Activated T-cell treated with anti-CD3 and anti-CD28 coated beads, Interleukin-2, amount 50 U/mL, for 72 hours (primary cell): Measurements from ENCODE around the gene MCEE. TPM values are rescaled to one million over a fixed set of nuclear protein-coding genes. Genes with fewer than 3 reads are reported as not detected.
"Not testable (repeated sequence)": the region's sequence is repeated elsewhere in the genome, so short reads cannot be mapped to it uniquely, and the experiment has no call there.

Source experiments
- ATAC-seq, 2 donors: fragments of 150-1000 bp; cut with Tn5 transposase; replicated peaks in 1 of 2; 2 replicates each; pipeline ENCODE4 v1.10.0; 2021; ENCODE audit warnings: moderate library complexity in 2 of 2, mild to moderate bottlenecking in 1 of 2
- DNase-seq, 2 donors: peaks; one replicate each; pipeline ENCODE4 v3.0.0; 2021 to 2022; ENCODE audit warnings: mixed read lengths in 1 of 2
- H3K27ac Mint-ChIP-seq: one replicate; pipeline ENCODE4 v1.8.0; 2022; ENCODE audit warnings: mild to moderate bottlenecking, moderate library complexity, mixed read lengths
- H3K27me3 Mint-ChIP-seq: one replicate; pipeline ENCODE4 v1.8.0; 2022; ENCODE audit warnings: low read depth, mixed read lengths
- H3K36me3 Mint-ChIP-seq, 2 donors: one replicate each; pipeline ENCODE4 v1.8.0; 2022; ENCODE audit warnings: mixed read lengths in 2 of 2, mild to moderate bottlenecking in 1 of 2; ENCODE audit not compliant: insufficient read depth in 2 of 2
- H3K4me1 Mint-ChIP-seq: one replicate; pipeline ENCODE4 v1.8.0; 2022; ENCODE audit warnings: low read depth, mixed read lengths
- H3K4me3 Mint-ChIP-seq, 2 donors: one replicate each; pipeline ENCODE4 v1.8.0; 2022; ENCODE audit warnings: mild to moderate bottlenecking in 2 of 2, mixed read lengths in 2 of 2, moderate library complexity in 2 of 2
- H3K9me3 Mint-ChIP-seq, 2 donors: one replicate each; pipeline ENCODE4 v1.8.0; 2022; ENCODE audit warnings: mixed read lengths in 2 of 2
- total RNA-seq, 2 donors: library from RNA; stranded (reverse); gene quantifications; one replicate each; pipeline ENCODE4 v1.2.3, GENCODE V29; 2022

MCEE gene
- total RNA-seq, 2 donors from 2014 or later: 20.8 to 31.8 TPM

GRCh38 chr2:71120195-71120594 lies 9.8 kb downstream of the MCEE start:
- H3K27ac Mint-ChIP-seq: no peak overlapping the region
- no peak overlapping the region for H3K4me3 Mint-ChIP-seq
- DNase-seq (no peak), ATAC-seq (no peak)
- peaks cover 5 to 15% of the 10 kb centered on the region in 2 donors for H3K36me3 Mint-ChIP-seq
- peaks cover 9% of the 10 kb centered on the region for H3K4me1 Mint-ChIP-seq
- H3K9me3 Mint-ChIP-seq: no peaks in the 10 kb centered on the region
- no peaks in the 10 kb centered on the region for H3K27me3 Mint-ChIP-seq

DNA sequence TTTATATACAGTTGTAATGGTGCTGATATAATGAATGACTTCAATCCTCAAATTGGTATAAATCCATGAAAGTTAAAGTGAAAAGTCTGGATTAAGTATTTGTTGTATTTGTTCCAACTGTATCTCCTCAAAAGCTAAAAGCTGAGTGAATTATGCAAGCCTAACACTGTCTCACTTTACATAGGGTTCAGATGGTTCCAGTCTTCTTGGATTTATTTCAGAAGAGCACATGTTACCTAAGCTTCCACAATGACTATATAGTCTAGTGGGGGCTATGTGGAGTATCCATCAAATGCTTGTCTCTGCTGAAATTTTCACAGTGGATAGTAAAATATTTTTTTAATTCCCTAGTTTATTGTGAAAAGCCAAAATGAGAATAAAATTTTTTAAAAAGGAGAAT lies 13.0 kb downstream of the MCEE start:
- Mint-ChIP-seq H3K9me3 (no peaks in the 10 kb centered on the region), H3K27ac (no peak overlapping the region), H3K4me3 (no peak overlapping the region), H3K27me3 (no peaks in the 10 kb centered on the region), H3K4me1 (peaks cover 9% of the 10 kb centered on the region), H3K36me3 (peaks cover 3 to 13% of the 10 kb centered on the region in 2 donors)
- no peak for ATAC-seq
- no peak for DNase-seq

- H3K36me3 Mint-ChIP-seq: peaks cover 3 to 11% of the 10 kb centered on the region in 2 donors
- ATAC-seq (no peak), DNase-seq (no peak)
- no peaks in the 10 kb centered on the region for H3K27me3 Mint-ChIP-seq
- no peaks in the 10 kb centered on the region for H3K9me3 Mint-ChIP-seq
- no peak overlapping the region for H3K4me3 Mint-ChIP-seq
- peaks cover 16% of the 10 kb centered on the region for H3K4me1 Mint-ChIP-seq
- no peak overlapping the region for H3K27ac Mint-ChIP-seq
Observed at GRCh38 chr2:71113843-71114242, 16.2 kb downstream of the MCEE start.

GRCh38 chr2:71108091-71108490 lies 21.9 kb downstream of the MCEE start:
- no peak for ATAC-seq
- no peak overlapping the region for H3K4me3 Mint-ChIP-seq
- H3K36me3 Mint-ChIP-seq: peaks cover 0 to 5% of the 10 kb centered on the region in 2 donors
- DNase-seq: no peak
- peaks cover 2 to 4% of the 10 kb centered on the region in 2 donors for H3K9me3 Mint-ChIP-seq
- peaks cover 16% of the 10 kb centered on the region for H3K4me1 Mint-ChIP-seq
- H3K27me3 Mint-ChIP-seq: no peaks in the 10 kb centered on the region
- no peak overlapping the region for H3K27ac Mint-ChIP-seq

GRCh38 chr2:71106463-71106862 lies 23.6 kb downstream of the MCEE start:
- H3K27ac Mint-ChIP-seq, ATAC-seq, H3K9me3 Mint-ChIP-seq, H3K27me3 Mint-ChIP-seq, H3K4me1 Mint-ChIP-seq, H3K36me3 Mint-ChIP-seq, H3K4me3 Mint-ChIP-seq, DNase-seq: not testable (repeated sequence)

DNA sequence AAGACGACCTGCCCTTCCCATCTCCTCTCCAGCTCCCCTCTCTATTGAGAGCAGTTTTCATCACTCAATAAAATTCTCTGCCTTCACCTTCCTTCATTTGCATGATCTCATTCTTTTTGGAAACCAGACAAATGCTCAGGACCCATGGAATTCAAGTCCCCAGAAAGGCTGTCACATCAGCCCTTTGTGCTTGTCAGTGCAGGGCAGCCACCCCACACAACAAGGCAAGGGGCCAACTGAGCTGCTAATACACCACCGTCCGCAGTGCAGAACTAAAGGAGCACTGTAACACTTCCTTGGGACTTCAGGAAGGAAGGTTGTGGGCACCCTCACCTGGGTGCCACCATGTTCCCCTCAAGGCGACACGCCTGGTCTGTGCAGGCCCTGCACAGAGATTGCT lies 26.2 kb downstream of the MCEE start:
- no peak overlapping the region for H3K27ac Mint-ChIP-seq

DNA sequence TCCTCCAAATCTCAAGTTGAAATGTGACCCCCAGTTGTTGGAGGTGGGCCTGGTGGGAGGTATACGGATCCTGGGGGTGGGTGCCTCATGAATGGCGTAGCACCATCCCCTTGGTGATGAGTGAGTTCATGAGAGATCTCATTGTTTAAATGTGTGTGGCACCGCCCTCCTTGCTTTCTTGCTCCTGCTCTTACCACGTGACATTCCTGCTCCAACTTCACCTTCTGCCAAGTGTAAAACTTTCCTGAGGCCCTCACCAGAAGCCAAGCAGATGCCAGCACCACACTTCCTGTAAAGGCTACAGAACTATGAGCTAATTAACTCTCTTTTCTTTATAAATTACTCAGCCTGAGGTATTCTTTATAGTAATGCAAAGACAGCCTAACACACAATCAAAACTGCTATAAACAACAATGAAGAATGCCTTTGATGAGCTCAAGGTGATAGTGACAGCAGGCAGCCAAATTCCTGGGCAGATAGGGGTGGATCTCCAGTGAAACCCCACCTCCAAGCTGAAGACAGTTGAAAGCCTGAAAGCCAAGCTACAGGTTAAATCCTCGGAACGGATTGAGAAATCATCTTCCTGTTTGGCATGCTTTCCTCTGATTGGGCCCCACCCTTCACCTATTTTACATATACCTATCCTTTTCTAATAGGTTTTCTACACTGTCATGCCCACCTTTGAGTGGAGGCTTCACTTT lies 26.9 kb downstream of the MCEE start:
- no peak for DNase-seq
- H3K27me3 Mint-ChIP-seq: peaks cover 10% of the 10 kb centered on the region
- H3K9me3 Mint-ChIP-seq: peaks cover 2 to 4% of the 10 kb centered on the region in 2 donors
- no peak for ATAC-seq
- H3K4me1 Mint-ChIP-seq: peaks cover 5% of the 10 kb centered on the region
- H3K27ac Mint-ChIP-seq: peak overlapping the region; percentile 11
- no peak overlapping the region for H3K4me3 Mint-ChIP-seq
- no peaks in the 10 kb centered on the region for H3K36me3 Mint-ChIP-seq

More for the DNA sequence above, 26.2 kb downstream of the MCEE start:
- Mint-ChIP-seq H3K4me3 (no peak overlapping the region), H3K4me1 (peaks cover 5% of the 10 kb centered on the region), H3K36me3 (no peaks in the 10 kb centered on the region), H3K9me3 (peaks cover 2 to 4% of the 10 kb centered on the region in 2 donors), H3K27me3 (peaks cover 10% of the 10 kb centered on the region)
- DNase-seq (no peak), ATAC-seq (no peak)

- H3K27ac Mint-ChIP-seq: no peak overlapping the region
Observed at GRCh38 chr2:71101656-71102055, 28.4 kb downstream of the MCEE start.

DNA sequence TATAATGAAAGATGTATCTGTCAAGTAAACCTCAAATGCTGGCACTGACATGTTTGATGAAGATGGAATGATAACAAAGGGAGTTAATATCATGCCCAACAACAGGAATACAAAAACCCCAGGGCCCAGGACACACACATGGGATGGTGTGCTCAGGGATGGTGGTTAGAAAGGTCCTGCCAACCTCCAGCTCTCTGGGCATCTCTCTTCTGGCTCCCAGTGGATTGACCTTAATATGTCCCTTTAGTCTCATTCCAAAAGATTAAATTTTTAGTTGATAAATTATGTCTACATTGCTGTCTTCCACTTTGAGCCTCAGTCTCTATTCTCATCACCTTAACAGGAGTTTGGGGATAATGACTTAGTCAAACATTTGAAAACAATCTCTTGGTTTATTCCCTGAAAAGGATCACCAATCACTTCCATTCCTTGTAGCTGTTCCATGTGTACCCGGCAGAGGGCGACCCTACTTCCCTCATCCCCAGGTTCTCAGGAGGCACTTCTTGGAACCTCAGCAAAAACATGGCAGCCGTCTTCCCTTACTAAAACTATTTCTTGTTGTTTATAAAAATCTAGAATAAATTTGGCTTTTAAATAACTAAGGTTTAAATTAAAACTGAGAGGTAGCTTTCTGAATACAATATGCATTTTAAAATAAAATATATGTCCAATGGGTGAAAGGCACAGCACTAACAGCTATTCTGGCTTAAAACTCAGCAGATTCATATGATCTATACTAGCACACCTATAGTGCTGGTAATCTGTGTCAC lies 29.6 kb downstream of the MCEE start:
- Mint-ChIP-seq H3K4me1 (peaks cover 5% of the 10 kb centered on the region), H3K4me3 (no peak overlapping the region), H3K36me3 (no peaks in the 10 kb centered on the region), H3K9me3 (peaks cover under 1% of the 10 kb centered on the region in 2 donors), H3K27ac (no peak overlapping the region), H3K27me3 (peaks cover 10% of the 10 kb centered on the region)
- ATAC-seq (peak; percentile 55 to 56), DNase-seq (peak; percentile 49 to 60)

More at GRCh38 chr2:71101656-71102055, 28.4 kb downstream of the MCEE start:
- no peaks in the 10 kb centered on the region for H3K36me3 Mint-ChIP-seq
- H3K27me3 Mint-ChIP-seq: peaks cover 10% of the 10 kb centered on the region
- H3K4me3 Mint-ChIP-seq: no peak overlapping the region
- DNase-seq (no peak), ATAC-seq (no peak)
- H3K4me1 Mint-ChIP-seq: peaks cover 5% of the 10 kb centered on the region
- H3K9me3 Mint-ChIP-seq: peaks cover 2 to 4% of the 10 kb centered on the region in 2 donors

DNA sequence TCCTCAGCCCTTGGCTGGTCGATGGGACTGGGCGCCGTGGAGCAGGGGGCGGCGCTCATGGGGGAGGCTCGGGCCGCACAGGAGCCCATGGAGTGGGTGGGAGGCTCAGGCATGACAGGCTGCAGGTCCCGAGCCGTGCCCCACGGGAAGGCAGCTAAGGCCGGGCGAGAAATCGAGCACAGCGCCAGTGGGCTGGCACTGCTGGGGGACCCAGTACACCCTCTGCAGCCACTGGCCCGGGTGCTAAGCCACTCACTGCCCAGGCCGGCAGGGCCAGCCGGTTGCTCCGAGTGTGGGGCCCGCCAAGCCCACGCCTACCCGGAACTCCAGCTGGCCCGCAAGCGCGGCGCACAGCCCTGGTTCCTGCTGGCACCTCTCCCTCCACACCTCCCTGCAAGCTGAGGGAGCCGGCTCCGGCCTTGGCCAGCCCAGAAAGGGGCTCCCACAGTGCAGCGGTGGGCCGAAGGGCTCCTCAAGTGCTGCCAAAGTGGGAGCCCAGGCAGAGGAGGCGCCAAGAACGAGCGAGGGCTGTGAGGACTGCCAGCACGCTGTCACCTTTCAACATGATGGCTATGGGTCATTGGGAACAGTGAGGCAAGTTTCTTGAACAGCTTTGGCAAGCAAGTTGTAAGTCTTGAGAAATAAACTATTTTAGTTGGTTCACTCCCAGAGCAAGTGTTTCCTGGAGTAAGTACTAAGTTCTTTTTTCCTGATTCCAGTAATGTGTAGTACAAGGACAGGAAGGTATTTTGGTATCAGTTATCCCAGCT lies 37.4 kb downstream of the MCEE start:
- H3K9me3 Mint-ChIP-seq, H3K36me3 Mint-ChIP-seq, H3K4me3 Mint-ChIP-seq, H3K4me1 Mint-ChIP-seq, ATAC-seq, H3K27ac Mint-ChIP-seq, DNase-seq, H3K27me3 Mint-ChIP-seq: not testable (repeated sequence)

DNA sequence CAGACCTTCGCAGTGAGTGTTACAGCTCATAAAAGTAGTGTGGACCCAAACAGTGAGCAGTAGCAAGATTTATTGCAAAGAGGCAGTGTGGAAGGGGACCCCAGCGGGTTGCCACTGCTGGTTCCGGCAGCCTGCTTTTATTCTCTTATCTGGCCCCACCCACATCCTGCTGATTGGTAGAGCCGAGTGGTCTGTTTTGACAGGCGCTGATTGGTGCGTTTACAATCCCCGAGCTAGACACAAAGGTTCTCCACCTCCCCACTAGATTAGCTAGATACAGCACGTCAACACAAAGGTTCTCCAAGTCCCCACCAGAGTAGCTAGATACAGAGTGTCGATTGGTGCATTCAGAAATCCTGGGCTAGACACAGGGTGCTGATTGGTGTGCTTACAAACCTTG lies 38.2 kb downstream of the MCEE start:
- H3K27ac Mint-ChIP-seq, H3K4me1 Mint-ChIP-seq, H3K4me3 Mint-ChIP-seq, DNase-seq, H3K36me3 Mint-ChIP-seq, ATAC-seq, H3K9me3 Mint-ChIP-seq: not testable (repeated sequence)
- peaks cover 14% of the 10 kb centered on the region for H3K27me3 Mint-ChIP-seq

GRCh38 chr2:71089475-71089874 lies 40.6 kb downstream of the MCEE start:
- H3K27me3 Mint-ChIP-seq: peaks cover 14% of the 10 kb centered on the region
- ATAC-seq, H3K36me3 Mint-ChIP-seq, H3K9me3 Mint-ChIP-seq, H3K4me3 Mint-ChIP-seq, H3K4me1 Mint-ChIP-seq, DNase-seq, H3K27ac Mint-ChIP-seq: not testable (repeated sequence)
